SU-DHL-6 (cell line): ENCODE results near the gene CLTCL1.

Source experiments
- H2AFZ ChIP-seq: fragments of 200-600 bp; sonication (generic); 2 replicates; pipeline ENCODE4 v1.6.1; 2014; ENCODE audit warnings: low read depth, mild to moderate bottlenecking, moderate library complexity, mixed read lengths, antibody characterized with exemption, low read length; ENCODE audit not compliant: severe bottlenecking
- H3F3A ChIP-seq: fragments of 200-600 bp; shearing (Covaris generic); 2 replicates; pipeline ENCODE4 v1.6.0; 2016; ENCODE audit warnings: antibody characterized with exemption, mild to moderate bottlenecking; ENCODE audit not compliant: insufficient read depth
- H3K27ac ChIP-seq: fragments of 200-600 bp; sonication (generic); 2 replicates; pipeline ENCODE4 v1.5.1; 2016; ENCODE audit warnings: low read depth, mild to moderate bottlenecking, low read length, moderate library complexity, mixed read lengths
- H3K27me3 ChIP-seq: fragments of 200-600 bp; sonication (generic), shearing (Covaris generic); 2 replicates; pipeline ENCODE4 v1.6.0; 2014; ENCODE audit warnings: mild to moderate bottlenecking, low read length
- H3K36me3 ChIP-seq: fragments of 200-600 bp; sonication (generic); 2 replicates; pipeline ENCODE4 v1.6.1; 2014; ENCODE audit warnings: mild to moderate bottlenecking, low read length, mixed read lengths
- H3K4me2 ChIP-seq: fragments of 300-600, 200-600 bp; shearing (Covaris generic), sonication (generic); 2 replicates; pipeline ENCODE4 v1.6.0; 2014; ENCODE audit warnings: low read length, low read depth, mild to moderate bottlenecking; ENCODE audit not compliant: poor library complexity, severe bottlenecking
- H3K4me3 ChIP-seq: fragments of 200-600 bp; sonication (generic); 2 replicates; pipeline ENCODE4 v1.5.1; 2014; ENCODE audit warnings: antibody characterized with exemption, low read length, mild to moderate bottlenecking, mixed read lengths; ENCODE audit not compliant: insufficient read depth, poor library complexity, severe bottlenecking
- H3K79me2 ChIP-seq: fragments of 200-600 bp; sonication (generic); 2 replicates; pipeline ENCODE4 v1.6.1; 2014; ENCODE audit warnings: mild to moderate bottlenecking, low read length, moderate library complexity; ENCODE audit not compliant: insufficient read depth
- H3K9ac ChIP-seq: fragments of 200-600 bp; sonication (generic); 2 replicates; pipeline ENCODE4 v1.7.0; 2014; ENCODE audit warnings: mild to moderate bottlenecking, low read length
- H3K9me2 ChIP-seq: fragments of 200-600 bp; sonication (generic); replicated peaks from 2 replicates; pipeline ENCODE4 v1.6.1; 2014; ENCODE audit warnings: low read length; ENCODE audit not compliant: insufficient read depth
- H3K9me3 ChIP-seq: fragments of 200-600 bp; sonication (generic); 2 replicates; pipeline ENCODE4 v1.6.1; 2014; ENCODE audit warnings: low read length, mixed read lengths; ENCODE audit not compliant: insufficient read depth
- H4K20me1 ChIP-seq: fragments of 200-600 bp; sonication (generic); 2 replicates; pipeline ENCODE4 v1.6.1; 2014; ENCODE audit warnings: low read depth, mild to moderate bottlenecking, antibody characterized with exemption, low read length, moderate library complexity, mixed read lengths
- CTCF ChIP-seq: fragments of 200-600 bp; sonication (generic); IDR thresholded peaks from one replicate; pipeline ENCODE4 v1.5.1; 2017; ENCODE audit warnings: antibody characterized with exemption, mild to moderate bottlenecking, low read length, moderate library complexity; ENCODE audit not compliant: insufficient read depth, poor library complexity, severe bottlenecking
- EZH2phosphoT487 ChIP-seq: fragments of 200-600 bp; sonication (generic), shearing (Covaris generic); conservative IDR thresholded peaks from 2 replicates; pipeline ENCODE4 v1.6.1; 2018; ENCODE audit warnings: mild to moderate bottlenecking, antibody characterized with exemption, low read length, moderate library complexity, mixed read lengths

CLTCL1 gene

GRCh38 chr22:19215360-19215759, 76.2 kb downstream of the CLTCL1 start:
- no peaks in the 10 kb centered on the region for H4K20me1 ChIP-seq
- no peak for TF ChIP-seq EZH2phosphoT487
- H3K27ac ChIP-seq: no peak overlapping the region
- no peaks in the 10 kb centered on the region for H3K36me3 ChIP-seq
- H3K9me3 ChIP-seq: no peaks in the 10 kb centered on the region
- no peak overlapping the region for H3K4me3 ChIP-seq
- H3K27me3 ChIP-seq: no peaks in the 10 kb centered on the region
- no peak overlapping the region for H3K9ac ChIP-seq
- no peak overlapping the region for H2AFZ ChIP-seq
- no peaks in the 10 kb centered on the region for H3K9me2 ChIP-seq
- no peaks in the 10 kb centered on the region for H3F3A ChIP-seq
- no peaks in the 10 kb centered on the region for H3K79me2 ChIP-seq
- no peak overlapping the region for H3K4me2 ChIP-seq

GRCh38 chr22:19214078-19214473, 77.4 kb downstream of the CLTCL1 start:
- Histone ChIP-seq H2AFZ (no peak overlapping the region), H3K9ac (no peak overlapping the region), H3K4me2 (no peak overlapping the region), H3K27me3 (no peaks in the 10 kb centered on the region), H3K9me3 (no peaks in the 10 kb centered on the region), H4K20me1 (no peaks in the 10 kb centered on the region), H3K4me3 (no peak overlapping the region), H3K9me2 (no peaks in the 10 kb centered on the region), H3K27ac (no peak overlapping the region), H3K36me3 (no peaks in the 10 kb centered on the region), H3K79me2 (no peaks in the 10 kb centered on the region), H3F3A (no peaks in the 10 kb centered on the region)
- TF ChIP-seq CTCF (no peak), EZH2phosphoT487 (no peak)

- H3K79me2 ChIP-seq: no peaks in the 10 kb centered on the region
- no peak overlapping the region for H3K4me2 ChIP-seq
- H3F3A ChIP-seq: no peaks in the 10 kb centered on the region
- H3K27ac ChIP-seq: no peak overlapping the region
- no peak overlapping the region for H2AFZ ChIP-seq
- no peak overlapping the region for H3K4me3 ChIP-seq
- H3K9me2 ChIP-seq: no peaks in the 10 kb centered on the region
- no peaks in the 10 kb centered on the region for H4K20me1 ChIP-seq
- no peaks in the 10 kb centered on the region for H3K9me3 ChIP-seq
- TF ChIP-seq EZH2phosphoT487: no peak
- no peak for TF ChIP-seq CTCF
- no peak overlapping the region for H3K9ac ChIP-seq
- H3K27me3 ChIP-seq: no peaks in the 10 kb centered on the region
- H3K36me3 ChIP-seq: no peaks in the 10 kb centered on the region
Observed at GRCh38 chr22:19213442-19214077, 78.0 kb downstream of the CLTCL1 start.

- Histone ChIP-seq H3F3A (no peaks in the 10 kb centered on the region), H3K4me3 (no peak overlapping the region), H3K36me3 (no peaks in the 10 kb centered on the region), H2AFZ (no peak overlapping the region), H3K4me2 (no peak overlapping the region), H3K79me2 (no peaks in the 10 kb centered on the region), H3K9me2 (no peaks in the 10 kb centered on the region), H4K20me1 (no peaks in the 10 kb centered on the region), H3K27ac (no peak overlapping the region), H3K9ac (no peak overlapping the region), H3K9me3 (no peaks in the 10 kb centered on the region), H3K27me3 (no peaks in the 10 kb centered on the region)
- no peak for TF ChIP-seq CTCF
- no peak for TF ChIP-seq EZH2phosphoT487
Observed at GRCh38 chr22:19213001-19213400, 78.5 kb downstream of the CLTCL1 start.
